Kidney capillary endothelial cell (primary cell): ENCODE results near the gene EFNA2.
A peak's percentile ranks its signal among the peaks of the same experiment; 100 is the strongest.
"Not testable (repeated sequence)": the region's sequence is repeated elsewhere in the genome, so short reads cannot be mapped to it uniquely, and the experiment has no call there.

ENCODE experiments used
- DNase-seq: peaks from one replicate; pipeline ENCODE4 v3.0.0-alpha.2; 2018; ENCODE audit warnings: low spot score

The EFNA2 gene

GRCh38 chr19:1298235-1298634 lies 12.6 kb downstream of the EFNA2 start:
- no peak for DNase-seq

GRCh38 chr19:1299801-1300200 lies 14.1 kb downstream of the EFNA2 start:
- no peak for DNase-seq

- DNase-seq, result no peak
These were observed 15.2 kb downstream of the EFNA2 start for GRCh38 chr19:1300744-1301490.

- no peak for DNase-seq
These were observed 17.0 kb downstream of the EFNA2 start for GRCh38 chr19:1302533-1303239.

- no peak for DNase-seq
These were observed 18.7 kb downstream of the EFNA2 start for GRCh38 chr19:1304197-1304924.

GRCh38 chr19:1305354-1305753 lies 19.7 kb downstream of the EFNA2 start:
- not testable (repeated sequence) for DNase-seq

GRCh38 chr19:1307320-1307719 lies 21.6 kb downstream of the EFNA2 start:
- DNase-seq, result no peak

- DNase-seq, result no peak
These were observed 22.2 kb downstream of the EFNA2 start for GRCh38 chr19:1307755-1308303.

- no peak for DNase-seq
These were observed 23.0 kb downstream of the EFNA2 start for GRCh38 chr19:1308718-1309117.

GRCh38 chr19:1309977-1310852 lies 24.5 kb downstream of the EFNA2 start:
- DNase-seq, result no peak

GRCh38 chr19:1310853-1311180 lies 25.1 kb downstream of the EFNA2 start:
- DNase-seq, result no peak

- no peak for DNase-seq
These were observed 25.9 kb downstream of the EFNA2 start for GRCh38 chr19:1311543-1312091.

GRCh38 chr19:1312767-1313694 lies 27.4 kb downstream of the EFNA2 start:
- peak; percentile 63 for DNase-seq

- no peak for DNase-seq
These were observed 28.3 kb downstream of the EFNA2 start for GRCh38 chr19:1313695-1314613.

- DNase-seq, result peak; percentile 26
These were observed 29.9 kb downstream of the EFNA2 start for GRCh38 chr19:1315470-1316166.

- DNase-seq, result no peak
These were observed 30.8 kb downstream of the EFNA2 start for GRCh38 chr19:1316466-1316865.

- DNase-seq, result no peak
These were observed 31.8 kb downstream of the EFNA2 start for GRCh38 chr19:1317274-1318003.
